Astrocyte (in vitro differentiated cells and primary cell): ENCODE measurements around the gene STON2. TPM values are rescaled to one million over a fixed set of nuclear protein-coding genes. Genes with fewer than 3 reads are reported as not detected.

ENCODE experiments used
- DNase-seq: peaks from one replicate; pipeline ENCODE4 v3.0.0-alpha.2; 2010; ENCODE audit warnings: low read depth
- FAIRE-seq: peaks from 2 replicates; lab custom pipeline; 2011; peaks lifted over from hg19 to GRCh38; lab: Jason Lieb, UNC
- H2AFZ ChIP-seq: 2 replicates; pipeline ENCODE4 v1.6.0; 2012; ENCODE audit warnings: low read depth, low read length, inconsistent platforms
- H3K27ac ChIP-seq: 2 replicates; pipeline ENCODE4 v1.5.1; 2011; ENCODE audit warnings: low read depth, low read length, inconsistent platforms
- H3K27me3 ChIP-seq: 2 replicates; pipeline ENCODE4 v1.6.0; 2011; ENCODE audit warnings: low read length, inconsistent platforms; ENCODE audit not compliant: insufficient read depth
- H3K36me3 ChIP-seq: 2 replicates; pipeline ENCODE4 v1.5.1; 2011; ENCODE audit warnings: low read length, inconsistent platforms; ENCODE audit not compliant: insufficient read depth
- H3K4me1 ChIP-seq: 2 replicates; pipeline ENCODE4 v1.5.1; 2011; ENCODE audit warnings: low read length, inconsistent platforms; ENCODE audit not compliant: insufficient read depth
- H3K4me2 ChIP-seq: 2 replicates; pipeline ENCODE4 v1.6.0; 2012; ENCODE audit warnings: low read length, inconsistent platforms
- H3K4me3 ChIP-seq: 2 replicates; pipeline ENCODE4 v1.5.1; 2011; ENCODE audit warnings: low read depth, mild to moderate bottlenecking, low read length, inconsistent platforms; ENCODE audit not compliant: insufficient read depth
- H3K79me2 ChIP-seq: 2 replicates; pipeline ENCODE4 v1.6.0; 2012; ENCODE audit warnings: mild to moderate bottlenecking, low read length, inconsistent platforms; ENCODE audit not compliant: insufficient read depth
- H3K9ac ChIP-seq: 2 replicates; pipeline ENCODE4 v1.6.0; 2012; ENCODE audit warnings: mild to moderate bottlenecking, low read length, inconsistent platforms
- H3K9me3 ChIP-seq: 2 replicates; pipeline ENCODE4 v1.5.1; 2012; ENCODE audit warnings: low read depth, mild to moderate bottlenecking, low read length, inconsistent platforms; ENCODE audit not compliant: insufficient read depth
- H4K20me1 ChIP-seq: 2 replicates; pipeline ENCODE4 v1.6.0; 2012; ENCODE audit warnings: low read length, inconsistent platforms; ENCODE audit not compliant: insufficient read depth
- H3K27ac Mint-ChIP-seq: one replicate; pipeline ENCODE4 v1.8.0; 2021; ENCODE audit warnings: mild to moderate bottlenecking, mixed read lengths; ENCODE audit not compliant: unreplicated experiment
- H3K27me3 Mint-ChIP-seq: one replicate; pipeline ENCODE4 v1.8.0; 2021; ENCODE audit warnings: low read depth, mixed read lengths; ENCODE audit not compliant: unreplicated experiment
- H3K36me3 Mint-ChIP-seq: one replicate; pipeline ENCODE4 v1.8.0; 2021; ENCODE audit warnings: low read depth, mixed read lengths; ENCODE audit not compliant: unreplicated experiment
- H3K4me1 Mint-ChIP-seq: one replicate; pipeline ENCODE4 v1.8.0; 2021; ENCODE audit warnings: low read depth, mixed read lengths; ENCODE audit not compliant: unreplicated experiment
- H3K4me3 Mint-ChIP-seq: one replicate; pipeline ENCODE4 v1.8.0; 2021; ENCODE audit warnings: mild to moderate bottlenecking, moderate library complexity, mixed read lengths; ENCODE audit not compliant: unreplicated experiment
- H3K9me3 Mint-ChIP-seq: one replicate; pipeline ENCODE4 v1.8.0; 2021; ENCODE audit warnings: mild to moderate bottlenecking, mixed read lengths; ENCODE audit not compliant: unreplicated experiment
- CTCF ChIP-seq: IDR thresholded peaks from 2 replicates; pipeline ENCODE4 v1.5.1; 2011; ENCODE audit warnings: low read depth, mild to moderate bottlenecking, inconsistent platforms, low read length, moderate library complexity; ENCODE audit not compliant: insufficient read depth
- EZH2 ChIP-seq: IDR thresholded peaks from 2 replicates; pipeline ENCODE4 v1.6.1; 2012; ENCODE audit warnings: mild to moderate bottlenecking, low read length, inconsistent platforms; ENCODE audit not compliant: insufficient read depth
- total RNA-seq: library from RNA; stranded (reverse); gene quantifications from 2 replicates; pipeline ENCODE4 v1.2.1, GENCODE V29; 2021

STON2 gene
- total RNA-seq, 1 donor from 2014 or later = 52.9 TPM

GRCh38 chr14:81311778-81312177, 88.3 kb downstream of the STON2 start:
- TF ChIP-seq EZH2 (no peak), CTCF (no peak)
- no peak overlapping the region for H3K27ac Mint-ChIP-seq
- no peaks in the 10 kb centered on the region for H3K36me3 Mint-ChIP-seq
- no peaks in the 10 kb centered on the region for H3K4me1 ChIP-seq
- FAIRE-seq = no peak
- no peak overlapping the region for H2AFZ ChIP-seq
- no peaks in the 10 kb centered on the region for H3K79me2 ChIP-seq
- H3K9ac ChIP-seq = no peak overlapping the region
- H3K36me3 ChIP-seq = no peaks in the 10 kb centered on the region
- no peak overlapping the region for H3K4me3 ChIP-seq
- H3K9me3 Mint-ChIP-seq = peaks cover 2% of the 10 kb centered on the region
- H3K4me2 ChIP-seq = no peak overlapping the region
- H3K9me3 ChIP-seq = no peaks in the 10 kb centered on the region
- H3K27me3 ChIP-seq = no peaks in the 10 kb centered on the region
- no peaks in the 10 kb centered on the region for H4K20me1 ChIP-seq
- H3K4me1 Mint-ChIP-seq = peaks cover 46% of the 10 kb centered on the region
- no peak for DNase-seq
- H3K4me3 Mint-ChIP-seq = no peak overlapping the region
- no peak overlapping the region for H3K27ac ChIP-seq
- H3K27me3 Mint-ChIP-seq = no peaks in the 10 kb centered on the region

GRCh38 chr14:81311141-81311540, 89.0 kb downstream of the STON2 start:
- Mint-ChIP-seq H3K27ac (no peak overlapping the region), H3K4me1 (peaks cover 45% of the 10 kb centered on the region), H3K27me3 (no peaks in the 10 kb centered on the region), H3K9me3 (no peaks in the 10 kb centered on the region), H3K36me3 (no peaks in the 10 kb centered on the region), H3K4me3 (no peak overlapping the region)
- Histone ChIP-seq H3K9ac (no peak overlapping the region), H3K4me2 (no peak overlapping the region), H3K27me3 (no peaks in the 10 kb centered on the region), H3K27ac (no peak overlapping the region), H3K36me3 (no peaks in the 10 kb centered on the region), H3K9me3 (no peaks in the 10 kb centered on the region), H2AFZ (no peak overlapping the region), H3K79me2 (no peaks in the 10 kb centered on the region), H3K4me1 (no peaks in the 10 kb centered on the region), H4K20me1 (no peaks in the 10 kb centered on the region), H3K4me3 (no peak overlapping the region)
- no peak for FAIRE-seq
- no peak for DNase-seq
- no peak for TF ChIP-seq EZH2
- TF ChIP-seq CTCF = no peak

GRCh38 chr14:81310606-81311005, 89.5 kb downstream of the STON2 start:
- H3K4me3 ChIP-seq = no peak overlapping the region
- no peak overlapping the region for H3K4me2 ChIP-seq
- no peaks in the 10 kb centered on the region for H3K36me3 ChIP-seq
- no peak overlapping the region for H2AFZ ChIP-seq
- H3K9ac ChIP-seq = no peak overlapping the region
- Mint-ChIP-seq H3K4me1 (peaks cover 40% of the 10 kb centered on the region), H3K36me3 (no peaks in the 10 kb centered on the region), H3K9me3 (no peaks in the 10 kb centered on the region), H3K27me3 (no peaks in the 10 kb centered on the region), H3K27ac (no peak overlapping the region), H3K4me3 (no peak overlapping the region)
- DNase-seq (no peak), FAIRE-seq (no peak)
- H3K4me1 ChIP-seq = no peaks in the 10 kb centered on the region
- TF ChIP-seq EZH2 (no peak), CTCF (no peak)
- H3K27me3 ChIP-seq = no peaks in the 10 kb centered on the region
- H3K27ac ChIP-seq = no peak overlapping the region
- H3K9me3 ChIP-seq = no peaks in the 10 kb centered on the region
- H4K20me1 ChIP-seq = no peaks in the 10 kb centered on the region
- no peaks in the 10 kb centered on the region for H3K79me2 ChIP-seq
